ENCODE data around the gene MPL. TPM values are rescaled to one million over a fixed set of nuclear protein-coding genes. Genes with fewer than 3 reads are reported as not detected.

Gene MPL
- total and polyA plus RNA-seq, 2 of the 13 experiments (the other 11 are each of a cell fraction or from before 2014, with no cell fraction given): not detected

GRCh38 chr1:43348343-43348808 is 10.8 kb downstream of the MPL start (continued):
- TF ChIP-seq ZNF564 (CRISPR knock-in tag; IDR thresholded peaks at IDR 0.05) (no peak), FOXM1 (CRISPR knock-in tag; IDR thresholded peaks at IDR 0.05) (0 out of 2 replicates have a peak, but pooled peaks have one; percentile 6), ZNF350 (CRISPR knock-in tag; IDR thresholded peaks at IDR 0.05; ENCODE audit: borderline replicate concordance, low read depth) (no peak), ZNF138 (CRISPR knock-in tag; IDR thresholded peaks at IDR 0.05; ENCODE audit: low read depth) (no peak), BHLHE40 (IDR thresholded peaks at IDR 0.05; ENCODE audit: low read length) (no peak), DRAP1 (CRISPR knock-in tag; IDR thresholded peaks at IDR 0.05) (no peak)

- ChIA-PET CTCF (ENCODE audit: low intra/inter-chr PET ratio, low total read pairs) (no interaction called here), POLR2A (interaction anchor here (0.6 to 4.1 kb wide), 17 partner anchors 8 to 142 kb away, joined by 3 to 32 read pairs (median 4); partner anchors contain the start of genes C1orf210, CDC20, ELOVL1 and MED8)
- H4K20me1 ChIP-seq (ENCODE audit: insufficient read depth, low read length): no peaks in the 10 kb centered on the region
- H3K27me3 ChIP-seq (ENCODE audit: control insufficient read depth in 1 of 2, insufficient read depth in 2 of 2, low read length in 2 of 2): no peaks in the 10 kb centered on the region; a peak in 1 of 5 replicates
- no peaks in the 10 kb centered on the region for H3K36me3 ChIP-seq (replicated peaks in 1 of 2; ENCODE audit: control insufficient read depth in 1 of 2, insufficient read depth in 2 of 2, low read length in 2 of 2)
- no TSS peak for BruUV-seq (replicated peaks)
- H3K27ac ChIP-seq (ENCODE audit: extremely low read length, insufficient read depth, low read length): peak overlapping the region; percentile 98
- H3K4me3 ChIP-seq (replicated peaks in 1 of 3; ENCODE audit: insufficient read depth in 1 of 3, low read depth in 2 of 3, low read length in 3 of 3): peak overlapping the region; percentile 72 to 88 (median 86)
- H3K79me2 ChIP-seq (ENCODE audit: insufficient read depth, low read length): no peaks in the 10 kb centered on the region
- intact Hi-C loops (cut with micrococcal nuclease; ENCODE audit: unreplicated experiment): loop anchor here (5.0 kb wide), 1 partner anchor 112 kb away; no protein-coding TSS in a partner anchor
- peak overlapping the region; percentile 97 for H3K4me2 ChIP-seq (ENCODE audit: low read depth, low read length)
- in situ Hi-C loops (cut with HindIII; ENCODE audit: extremely low pct_ligation_motif_present, low pct_unique_long_range_greater_than_20kb): no loop called here
- 0% methylated on average over 22 of the region's 72 CpGs for WGBS (ENCODE audit: low lambda C conversion rate)
- peak; percentile 86 for ATAC-seq
- FAIRE-seq: no peak
- H2AFZ ChIP-seq (ENCODE audit: low read length): no peak overlapping the region
- peak; percentile 85 for DNase-seq (ENCODE audit: low spot score)
- H3K9ac ChIP-seq (ENCODE audit: insufficient read depth, low read depth, low read length): peak overlapping the region; percentile 97
- H3K9me3 ChIP-seq (ENCODE audit: low read length): no peaks in the 10 kb centered on the region
- H3K4me1 ChIP-seq (ENCODE audit: insufficient read depth, low read length): peaks cover 62% of the 10 kb centered on the region
- TF ChIP-seq ATF6 (CRISPR knock-in tag; conservative IDR thresholded peaks at IDR 0.05) (no peak), SP140L (CRISPR knock-in tag; IDR thresholded peaks at IDR 0.05; ENCODE audit: borderline replicate concordance) (no peak), BHLHE40 (IDR thresholded peaks at IDR 0.05; ENCODE audit: low read length) (peak; percentile 25; the same call in 1 of the 2 replicates), SETDB1 (CRISPR knock-in tag; IDR thresholded peaks at IDR 0.05; ENCODE audit: borderline replicate concordance) (no peak), SATB2 (CRISPR knock-in tag; IDR thresholded peaks at IDR 0.05) (peak; percentile 62; the same call in 1 of the 2 replicates), CCAR2 (optimal IDR thresholded peaks at IDR 0.05; ENCODE audit: low read depth, low read length) (no peak), PHF21A (CRISPR knock-in tag; IDR thresholded peaks at IDR 0.05) (no peak; the same call in 1 of the 2 replicates), HMG20B (CRISPR knock-in tag; conservative IDR thresholded peaks at IDR 0.05) (no peak), REL (CRISPR knock-in tag; conservative IDR thresholded peaks at IDR 0.05) (no peak), ZFP62 (CRISPR knock-in tag; IDR thresholded peaks at IDR 0.05) (no peak), CEBPB (IDR thresholded peaks at IDR 0.05; ENCODE audit: borderline replicate concordance, low read depth, low read length) (peak; percentile 74), ZNF713 (CRISPR knock-in tag; IDR thresholded peaks at IDR 0.05) (no peak; the same call in 1 of the 2 replicates), ZNF672 (CRISPR knock-in tag; IDR thresholded peaks at IDR 0.05) (no peak), NONO (IDR thresholded peaks at IDR 0.05) (no peak), NONO (CRISPR knock-in tag; conservative IDR thresholded peaks at IDR 0.05) (peak; percentile 59; the same call in 1 of the 2 replicates), ZBTB20 (CRISPR knock-in tag; IDR thresholded peaks at IDR 0.05; ENCODE audit: borderline replicate concordance, low read depth) (no peak)
Observed at GRCh38 chr1:43348809-43349593, 11.4 kb downstream of the MPL start.

Data from HepG2 (cell line).